ENCODE data around the gene KDM1A.

KDM1A gene

GRCh38 chr1:23111600-23112535 lies 92.6 kb downstream of the KDM1A start:
- Histone ChIP-seq H3K27ac (no peak overlapping the region), H3K9me3 (ENCODE audit: severe bottlenecking) (no peaks in the 10 kb centered on the region), H3K36me3 (peaks cover 18% of the 10 kb centered on the region), H3K27me3 (ENCODE audit: insufficient read depth, low read depth, severe bottlenecking) (no peaks in the 10 kb centered on the region), H3K4me3 (ENCODE audit: low read depth, low read length) (no peak overlapping the region)
- DNase-seq: no peak
- TF ChIP-seq, protein P1, sequence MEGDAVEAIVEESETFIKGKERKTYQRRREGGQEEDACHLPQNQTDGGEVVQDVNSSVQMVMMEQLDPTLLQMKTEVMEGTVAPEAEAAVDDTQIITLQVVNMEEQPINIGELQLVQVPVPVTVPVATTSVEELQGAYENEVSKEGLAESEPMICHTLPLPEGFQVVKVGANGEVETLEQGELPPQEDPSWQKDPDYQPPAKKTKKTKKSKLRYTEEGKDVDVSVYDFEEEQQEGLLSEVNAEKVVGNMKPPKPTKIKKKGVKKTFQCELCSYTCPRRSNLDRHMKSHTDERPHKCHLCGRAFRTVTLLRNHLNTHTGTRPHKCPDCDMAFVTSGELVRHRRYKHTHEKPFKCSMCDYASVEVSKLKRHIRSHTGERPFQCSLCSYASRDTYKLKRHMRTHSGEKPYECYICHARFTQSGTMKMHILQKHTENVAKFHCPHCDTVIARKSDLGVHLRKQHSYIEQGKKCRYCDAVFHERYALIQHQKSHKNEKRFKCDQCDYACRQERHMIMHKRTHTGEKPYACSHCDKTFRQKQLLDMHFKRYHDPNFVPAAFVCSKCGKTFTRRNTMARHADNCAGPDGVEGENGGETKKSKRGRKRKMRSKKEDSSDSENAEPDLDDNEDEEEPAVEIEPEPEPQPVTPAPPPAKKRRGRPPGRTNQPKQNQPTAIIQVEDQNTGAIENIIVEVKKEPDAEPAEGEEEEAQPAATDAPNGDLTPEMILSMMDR (IDR thresholded peaks at IDR 0.05; ENCODE audit: low read depth, low read length): no peak

DNA sequence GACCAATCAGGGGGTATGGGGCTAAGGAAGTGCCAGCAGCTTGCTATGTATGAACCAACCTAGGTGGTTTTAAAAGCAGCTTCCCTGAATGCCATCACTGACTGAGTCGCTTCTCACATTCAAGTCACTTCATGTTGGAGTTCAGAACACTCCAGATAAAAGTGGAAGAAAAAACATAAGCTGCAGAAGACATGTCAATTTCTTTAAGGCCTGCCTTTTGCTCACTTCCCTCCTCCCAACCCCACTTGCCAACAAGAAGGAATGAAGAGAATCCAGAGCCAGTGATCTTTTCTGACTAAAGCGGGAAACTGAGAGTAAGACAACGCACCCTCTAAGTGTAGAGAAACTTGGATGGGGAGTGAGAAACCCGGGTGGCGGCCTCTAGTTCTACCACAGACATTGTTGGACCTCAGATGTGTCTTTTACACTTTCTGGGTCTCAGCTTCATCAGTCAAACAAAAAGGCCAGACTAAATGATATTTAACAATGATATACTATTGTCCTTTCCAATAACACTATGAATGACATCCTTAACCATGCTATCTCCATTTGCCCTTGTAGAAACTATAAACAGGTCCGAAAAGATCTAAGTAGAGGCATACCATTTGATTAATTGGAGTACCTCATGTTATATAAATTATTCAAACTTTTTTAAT lies 95.3 kb downstream of the KDM1A start:
- DNase-seq: no peak
- Histone ChIP-seq H3K4me3 (ENCODE audit: low read depth, low read length) (no peak overlapping the region), H3K27ac (no peak overlapping the region), H3K36me3 (no peaks in the 10 kb centered on the region), H3K27me3 (ENCODE audit: insufficient read depth, low read depth, severe bottlenecking) (no peaks in the 10 kb centered on the region), H3K9me3 (ENCODE audit: severe bottlenecking) (no peaks in the 10 kb centered on the region)
- TF ChIP-seq, protein P1 (IDR thresholded peaks at IDR 0.05; ENCODE audit: low read depth, low read length): no peak

- H3K27me3 ChIP-seq (ENCODE audit: insufficient read depth, low read depth, severe bottlenecking): no peaks in the 10 kb centered on the region
- no peaks in the 10 kb centered on the region for H3K36me3 ChIP-seq
- H3K4me3 ChIP-seq (ENCODE audit: low read depth, low read length): no peak overlapping the region
- no peak for DNase-seq
- no peaks in the 10 kb centered on the region for H3K9me3 ChIP-seq (ENCODE audit: severe bottlenecking)
- TF ChIP-seq, protein P1 (IDR thresholded peaks at IDR 0.05; ENCODE audit: low read depth, low read length): no peak
- no peak overlapping the region for H3K27ac ChIP-seq
These were observed 97.1 kb downstream of the KDM1A start for GRCh38 chr1:23116216-23116836.

- Histone ChIP-seq H3K27me3 (ENCODE audit: insufficient read depth, low read depth, severe bottlenecking) (no peaks in the 10 kb centered on the region), H3K4me3 (ENCODE audit: low read depth, low read length) (no peak overlapping the region), H3K27ac (no peak overlapping the region), H3K9me3 (ENCODE audit: severe bottlenecking) (no peaks in the 10 kb centered on the region), H3K36me3 (no peaks in the 10 kb centered on the region)
- no peak for DNase-seq
- TF ChIP-seq, protein P1 (IDR thresholded peaks at IDR 0.05; ENCODE audit: low read depth, low read length): no peak
These were observed 97.8 kb downstream of the KDM1A start for GRCh38 chr1:23116921-23117699.

- Histone ChIP-seq H3K27me3 (ENCODE audit: insufficient read depth, low read depth, severe bottlenecking) (no peaks in the 10 kb centered on the region), H3K9me3 (ENCODE audit: severe bottlenecking) (no peaks in the 10 kb centered on the region), H3K4me3 (ENCODE audit: low read depth, low read length) (no peak overlapping the region), H3K36me3 (no peaks in the 10 kb centered on the region), H3K27ac (no peak overlapping the region)
- DNase-seq: no peak
- TF ChIP-seq, protein P1 (IDR thresholded peaks at IDR 0.05; ENCODE audit: low read depth, low read length): no peak
These were observed 99.1 kb downstream of the KDM1A start for GRCh38 chr1:23118407-23118806.

Data from WERI-Rb-1 (cell line).